Endothelial cell of umbilical vein (primary cell): ENCODE results near the gene WARS2. TPM values are rescaled to one million over a fixed set of nuclear protein-coding genes. Genes with fewer than 3 reads are reported as not detected.

ENCODE experiments used
- BruUV-seq: library from RNA; stranded (reverse); fragments of 400-500 nt; replicated peaks from 2 replicates; lab custom pipeline; 2021; lab: Mats Ljungman, UMichigan
- CTCF ChIA-PET: fragments of 300-600, 350-600 bp; sonication (Branson Sonifier 250); formaldehyde crosslinking; loops from one replicate; lab custom pipeline; 2021; ENCODE audit warnings: antibody characterized with exemption, inconsistent platforms; lab: Charles Lee
- POLR2A ChIA-PET: fragments of 300-600, 350-600 bp; sonication (Branson Sonifier 250); formaldehyde crosslinking; loops from one replicate; lab custom pipeline; 2021; ENCODE audit warnings: antibody characterized with exemption, inconsistent platforms; lab: Charles Lee
- DNase-seq: peaks from one replicate; pipeline ENCODE4 v3.0.0-alpha.2; 2011; ENCODE audit warnings: low read depth, low spot score
- FAIRE-seq: peaks from 2 replicates; lab custom pipeline; 2011; peaks lifted over from hg19 to GRCh38; lab: Jason Lieb, UNC
- H2AFZ ChIP-seq: 2 replicates; pipeline ENCODE4 v1.6.0; 2012; ENCODE audit warnings: low read depth, low read length, control low read depth, inconsistent platforms
- H3K27ac ChIP-seq: 2 replicates; pipeline ENCODE4 v1.5.1; 2011; ENCODE audit warnings: low read depth, mild to moderate bottlenecking, control low read depth, low read length, moderate library complexity; ENCODE audit not compliant: insufficient read depth
- H3K27me3 ChIP-seq, 2 experiments: 2 replicates each; pipeline versions ENCODE4 v1.6.0 to v1.6.1; 2011; ENCODE audit warnings: low read length in 2 of 2, mixed read lengths in 1 of 2; ENCODE audit not compliant: control insufficient read depth in 2 of 2, insufficient read depth in 2 of 2
- H3K36me3 ChIP-seq, 2 experiments: 2 replicates in 1 of 2; 3 replicates in 1 of 2; pipeline ENCODE4 v1.5.1; 2011; ENCODE audit warnings: low read length in 2 of 2, mild to moderate bottlenecking in 1 of 2, moderate library complexity in 1 of 2; ENCODE audit not compliant: control insufficient read depth in 2 of 2, insufficient read depth in 2 of 2; ENCODE audit errors: extremely low read depth in 1 of 2
- H3K4me1 ChIP-seq: 3 replicates; pipeline ENCODE4 v1.5.1; 2011; ENCODE audit warnings: mild to moderate bottlenecking, low read length; ENCODE audit not compliant: control insufficient read depth, insufficient read depth; ENCODE audit errors: extremely low read depth
- H3K4me2 ChIP-seq: 2 replicates; pipeline ENCODE4 v1.6.1; 2011; ENCODE audit warnings: low read length, control low read depth, mixed read lengths; ENCODE audit not compliant: insufficient read depth
- H3K4me3 ChIP-seq, 3 experiments: fragments of 200-600 bp in 1 of 3; sonication (generic), shearing (Covaris generic) in 1 of 3; replicated peaks in 1 of 3; 2 replicates each; pipeline ENCODE4 v1.5.1; 2011 to 2016; ENCODE audit warnings: control low read depth in 3 of 3, low read length in 3 of 3, mild to moderate bottlenecking in 2 of 3, inconsistent platforms in 1 of 3, low read depth in 1 of 3, moderate library complexity in 1 of 3; ENCODE audit not compliant: insufficient read depth in 1 of 3
- H3K79me2 ChIP-seq: 2 replicates; pipeline ENCODE4 v1.6.0; 2012; ENCODE audit warnings: low read length, inconsistent platforms; ENCODE audit not compliant: control insufficient read depth, insufficient read depth
- H3K9ac ChIP-seq: replicated peaks from 2 replicates; pipeline ENCODE3; 2011; ENCODE audit warnings: low read length, control low read depth; ENCODE audit not compliant: insufficient read depth; ENCODE audit errors: extremely low read depth
- H3K9me1 ChIP-seq: replicated peaks from 3 replicates; pipeline ENCODE4 v1.6.0; 2011; ENCODE audit warnings: mild to moderate bottlenecking, low read length; ENCODE audit not compliant: control insufficient read depth, insufficient read depth; ENCODE audit errors: extremely low read depth
- H3K9me3 ChIP-seq: replicated peaks from 2 replicates; pipeline ENCODE4 v1.5.1; 2012; ENCODE audit warnings: low read length, inconsistent platforms; ENCODE audit not compliant: control insufficient read depth, insufficient read depth
- H4K20me1 ChIP-seq: replicated peaks from 2 replicates; pipeline ENCODE3; 2011; ENCODE audit warnings: mild to moderate bottlenecking, low read length; ENCODE audit not compliant: control insufficient read depth, insufficient read depth; ENCODE audit errors: extremely low read depth
- EZH2 ChIP-seq: IDR thresholded peaks from 2 replicates; pipeline ENCODE4 v1.6.1; 2012; ENCODE audit warnings: borderline replicate concordance, low read depth, mild to moderate bottlenecking, moderate library complexity, low read length, inconsistent platforms; ENCODE audit not compliant: severe bottlenecking
- GATA2 ChIP-seq: IDR thresholded peaks from 2 replicates; pipeline ENCODE4 v1.7.0; 2011; ENCODE audit warnings: low read depth, mild to moderate bottlenecking, moderate library complexity, mixed read lengths, low read length; ENCODE audit not compliant: insufficient read length, insufficient read depth
- JUN ChIP-seq: IDR thresholded peaks from 2 replicates; pipeline ENCODE4 v1.6.1; 2011; ENCODE audit warnings: borderline replicate concordance, low read depth; ENCODE audit not compliant: insufficient read length, insufficient read depth
- MYC ChIP-seq: IDR thresholded peaks from one replicate; pipeline ENCODE4 v1.6.1; 2011; ENCODE audit warnings: mild to moderate bottlenecking, low read depth, low read length
- POLR2A ChIP-seq: IDR thresholded peaks from 2 replicates; pipeline ENCODE4 v1.6.1; 2012; ENCODE audit warnings: low read depth, mild to moderate bottlenecking, control low read depth, low read length
- POLR2AphosphoS5 ChIP-seq: IDR thresholded peaks from 2 replicates; pipeline ENCODE4 v1.6.1; 2012; ENCODE audit warnings: low read depth, mild to moderate bottlenecking, control low read depth, low read length, moderate library complexity; ENCODE audit not compliant: insufficient read depth
- dilution Hi-C: fragments of 300-500 bp; cut with MboI; formaldehyde crosslinking; loops from one replicate; pipeline ENCODE4 v1.15.0; 2019; ENCODE audit warnings: low sequenced_read_pairs; ENCODE audit not compliant: extremely low pct_ligation_motif_present
- intact Hi-C: fragments of 100-400 bp; cut with micrococcal nuclease; formaldehyde crosslinking; loops from one replicate; pipeline ENCODE4 v1.10.0; 2022
- polyA plus RNA-seq, 4 experiments: library from polyadenylated mRNA; depleted of rRNA in 3 of 4; stranded (reverse) in 3 of 4; unstranded in 1 of 4; fragments of >200 nt; gene quantifications; 2 replicates each; pipeline versions ENCODE4 v1.2.1 to v1.2.3, GENCODE V29; 2011 to 2012; ENCODE audit warnings: missing spikeins in 1 of 4
- total RNA-seq: library from RNA; stranded (reverse); gene quantifications from 2 replicates; pipeline ENCODE4 v1.2.3, GENCODE V29; 2021
- TF ChIP-seq, protein P1 (sequence below), 2 donors: IDR thresholded peaks; 1 replicate in 1 of 2; 2 replicates in 1 of 2; pipeline ENCODE4 v1.5.1; 2011; ENCODE audit warnings: low read length in 2 of 2, mild to moderate bottlenecking in 2 of 2, moderate library complexity in 2 of 2, control low read depth in 1 of 2, inconsistent platforms in 1 of 2, low read depth in 1 of 2; ENCODE audit not compliant: insufficient read depth in 1 of 2; ENCODE audit errors: extremely low read depth in 1 of 2
- TF ChIP-seq, protein P2 (sequence below): IDR thresholded peaks from 2 replicates; pipeline ENCODE4 v1.6.1; 2011; ENCODE audit not compliant: insufficient read depth, insufficient read length

The WARS2 gene
- total and polyA plus RNA-seq, 2 donors (not counting 3 experiments of a cell fraction or from before 2014, with no cell fraction given), result 5.9 to 11.8 TPM

DNA sequence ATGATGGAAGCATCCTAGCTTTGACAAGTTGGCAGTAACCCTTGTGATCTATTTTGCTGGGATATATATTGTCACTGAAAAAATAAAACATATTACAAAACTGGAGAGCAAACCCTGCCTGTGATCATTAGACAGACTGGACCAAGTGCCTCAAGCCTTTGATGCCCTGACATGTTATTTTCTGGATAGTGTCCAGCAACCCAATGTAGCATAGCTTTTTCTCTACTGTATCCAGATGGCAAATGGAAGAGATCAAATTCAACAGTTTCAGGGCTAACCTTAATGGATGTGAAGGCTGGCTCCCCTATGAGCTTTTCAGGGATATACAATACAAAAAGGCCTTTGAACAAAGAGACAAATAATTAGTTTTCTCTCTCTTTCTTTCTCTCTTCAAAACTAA is 25.1 kb downstream of the WARS2 start:
- H4K20me1 ChIP-seq, result no peaks in the 10 kb centered on the region
- H2AFZ ChIP-seq, result no peak overlapping the region
- POLR2A ChIA-PET, result no interaction called here
- FAIRE-seq (no peak), DNase-seq (no peak)
- BruUV-seq, result no TSS peak
- no peaks in the 10 kb centered on the region for H3K9me1 ChIP-seq
- H3K4me1 ChIP-seq, result no peaks in the 10 kb centered on the region
- TF ChIP-seq, protein P1, sequence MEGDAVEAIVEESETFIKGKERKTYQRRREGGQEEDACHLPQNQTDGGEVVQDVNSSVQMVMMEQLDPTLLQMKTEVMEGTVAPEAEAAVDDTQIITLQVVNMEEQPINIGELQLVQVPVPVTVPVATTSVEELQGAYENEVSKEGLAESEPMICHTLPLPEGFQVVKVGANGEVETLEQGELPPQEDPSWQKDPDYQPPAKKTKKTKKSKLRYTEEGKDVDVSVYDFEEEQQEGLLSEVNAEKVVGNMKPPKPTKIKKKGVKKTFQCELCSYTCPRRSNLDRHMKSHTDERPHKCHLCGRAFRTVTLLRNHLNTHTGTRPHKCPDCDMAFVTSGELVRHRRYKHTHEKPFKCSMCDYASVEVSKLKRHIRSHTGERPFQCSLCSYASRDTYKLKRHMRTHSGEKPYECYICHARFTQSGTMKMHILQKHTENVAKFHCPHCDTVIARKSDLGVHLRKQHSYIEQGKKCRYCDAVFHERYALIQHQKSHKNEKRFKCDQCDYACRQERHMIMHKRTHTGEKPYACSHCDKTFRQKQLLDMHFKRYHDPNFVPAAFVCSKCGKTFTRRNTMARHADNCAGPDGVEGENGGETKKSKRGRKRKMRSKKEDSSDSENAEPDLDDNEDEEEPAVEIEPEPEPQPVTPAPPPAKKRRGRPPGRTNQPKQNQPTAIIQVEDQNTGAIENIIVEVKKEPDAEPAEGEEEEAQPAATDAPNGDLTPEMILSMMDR (IDR thresholded peaks at IDR 0.05; ENCODE audit: extremely low read depth in 1 of 2, insufficient read depth in 1 of 2, low read depth in 1 of 2, low read length in 2 of 2), result no peak
- no peak for TF ChIP-seq POLR2A
- H3K9ac ChIP-seq, result no peak overlapping the region
- no peak overlapping the region for H3K4me2 ChIP-seq
- H3K36me3 ChIP-seq, result no peaks in the 10 kb centered on the region
- no peaks in the 10 kb centered on the region for H3K79me2 ChIP-seq
- intact Hi-C loops (no loop called here), dilution Hi-C loops (no loop called here)
- no peaks in the 10 kb centered on the region for H3K27me3 ChIP-seq
- H3K4me3 ChIP-seq, result no peak overlapping the region
- no peaks in the 10 kb centered on the region for H3K9me3 ChIP-seq
- no peak overlapping the region for H3K27ac ChIP-seq
- CTCF ChIA-PET, result interaction anchor here (1.4 kb wide), 1 partner anchor 15 kb away, joined by 3 read pairs; no protein-coding TSS in a partner anchor

DNA sequence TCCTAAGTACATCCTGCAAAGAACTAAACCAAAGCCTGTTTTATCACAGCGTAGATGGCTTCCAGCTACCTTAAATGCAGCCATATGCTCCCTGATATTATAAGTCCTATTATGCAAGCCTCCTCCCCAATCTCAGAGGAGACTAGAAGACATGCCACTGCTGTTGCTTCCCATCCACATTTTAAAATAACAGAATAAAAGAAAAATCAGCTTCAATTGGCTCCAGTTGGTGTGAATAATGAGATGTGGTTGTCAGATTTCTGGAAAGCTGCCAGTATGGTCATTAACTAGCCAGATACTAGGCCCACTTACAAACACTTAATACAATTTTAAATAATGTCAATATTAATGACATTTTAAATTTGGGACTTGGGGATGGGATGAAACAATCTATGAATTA is 25.7 kb downstream of the WARS2 start:
- H3K9me1 ChIP-seq, result no peaks in the 10 kb centered on the region
- no peaks in the 10 kb centered on the region for H3K27me3 ChIP-seq
- H3K36me3 ChIP-seq, result no peaks in the 10 kb centered on the region
- H2AFZ ChIP-seq, result no peak overlapping the region
- no TSS peak for BruUV-seq
- no peak overlapping the region for H3K9ac ChIP-seq
- no peak overlapping the region for H3K4me3 ChIP-seq
- ChIA-PET CTCF (interaction anchor here (1.4 kb wide), 1 partner anchor 16 kb away, joined by 3 read pairs; no protein-coding TSS in a partner anchor), POLR2A (no interaction called here)
- H3K4me2 ChIP-seq, result no peak overlapping the region
- DNase-seq, result no peak
- H4K20me1 ChIP-seq, result no peaks in the 10 kb centered on the region
- H3K4me1 ChIP-seq, result no peaks in the 10 kb centered on the region
- no peaks in the 10 kb centered on the region for H3K79me2 ChIP-seq
- intact Hi-C loops, result no loop called here
- TF ChIP-seq, protein P2, sequence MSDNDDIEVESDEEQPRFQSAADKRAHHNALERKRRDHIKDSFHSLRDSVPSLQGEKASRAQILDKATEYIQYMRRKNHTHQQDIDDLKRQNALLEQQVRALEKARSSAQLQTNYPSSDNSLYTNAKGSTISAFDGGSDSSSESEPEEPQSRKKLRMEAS, result no peak
- TF ChIP-seq GATA2, result no peak
- TF ChIP-seq, protein P1 (IDR thresholded peaks at IDR 0.05; ENCODE audit: extremely low read depth in 1 of 2, insufficient read depth in 1 of 2, low read depth in 1 of 2, low read length in 2 of 2), result no peak
- no peak for TF ChIP-seq POLR2AphosphoS5
- no peak for TF ChIP-seq POLR2A
- TF ChIP-seq MYC, result no peak
- no peak for TF ChIP-seq EZH2
- TF ChIP-seq JUN, result no peak
- H3K27ac ChIP-seq, result no peak overlapping the region
- dilution Hi-C loops, result no loop called here
- no peak for FAIRE-seq
- no peaks in the 10 kb centered on the region for H3K9me3 ChIP-seq
